T follicular helper cell (primary cell): ENCODE measurements around the gene BCL11B.

ENCODE experiments used
- DNase-seq: peaks from one replicate; pipeline ENCODE4 v3.0.0-alpha.2; 2020; ENCODE audit warnings: low read depth

Gene BCL11B

DNA sequence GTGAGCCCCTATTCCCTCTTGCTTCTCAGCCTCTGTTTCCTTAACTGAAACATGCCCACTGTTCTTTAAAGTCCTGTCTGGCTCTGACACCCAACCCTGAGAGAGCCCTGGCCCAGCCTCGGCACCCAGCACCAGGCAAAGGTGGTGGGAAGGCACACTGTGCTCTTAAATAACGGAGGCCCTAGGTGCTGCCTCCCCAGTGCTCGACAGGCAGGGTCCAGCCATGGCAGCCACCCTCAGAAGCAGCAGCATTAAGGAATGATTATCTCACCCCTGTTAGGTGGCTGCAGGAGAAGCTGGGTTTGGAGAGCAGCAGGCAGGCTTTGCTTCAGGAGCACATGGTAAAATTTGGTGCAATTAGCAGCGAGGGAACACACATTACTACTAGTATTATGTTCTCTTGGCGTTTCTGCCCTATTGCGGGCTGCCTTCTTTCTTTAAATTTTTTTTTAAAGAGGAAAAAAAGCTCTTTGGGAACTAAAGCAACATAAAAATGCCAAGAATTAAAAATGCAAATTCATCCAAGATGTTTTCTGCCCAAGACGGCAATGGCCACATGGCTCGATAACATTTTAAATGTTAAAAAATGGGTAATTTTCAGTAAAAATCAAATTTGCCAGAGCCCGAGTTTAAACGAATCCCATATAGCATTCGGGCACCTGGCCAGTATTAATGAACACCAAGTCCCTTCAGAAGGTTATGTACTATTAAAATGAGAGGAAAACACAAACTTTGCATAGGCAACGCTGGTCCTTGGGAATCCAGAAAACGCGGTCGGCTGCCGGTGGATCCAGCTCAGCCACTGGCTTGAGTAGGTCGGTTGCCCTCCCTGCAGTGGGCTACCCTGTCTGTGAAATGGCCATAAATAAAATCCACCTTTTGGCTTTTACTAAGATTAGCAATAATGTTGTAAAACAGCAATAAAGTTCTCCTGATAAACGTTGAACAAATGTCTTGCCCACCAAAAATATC lies 152.2 kb downstream of the BCL11B start:
- DNase-seq: no peak
